Mesothelial cell of epicardium (in vitro differentiated cells): Measurements from ENCODE around the gene PPP1R37. TPM values are rescaled to one million over a fixed set of nuclear protein-coding genes. Genes with fewer than 3 reads are reported as not detected.

Source experiments
- DNase-seq, 2 experiments: peaks; one replicate each; pipeline ENCODE4 v3.0.0; 2021; ENCODE audit warnings: low spot score in 2 of 2; ENCODE audit not compliant: unreplicated experiment in 2 of 2
- H3K27ac Mint-ChIP-seq: 2 replicates; pipeline ENCODE4 v1.8.0; 2021; ENCODE audit warnings: mixed read lengths
- H3K27me3 Mint-ChIP-seq: 2 replicates; pipeline ENCODE4 v1.8.0; 2021; ENCODE audit warnings: low read depth, mixed read lengths
- H3K36me3 Mint-ChIP-seq: 2 replicates; pipeline ENCODE4 v1.8.0; 2021; ENCODE audit warnings: mixed read lengths
- H3K4me1 Mint-ChIP-seq: 2 replicates; pipeline ENCODE4 v1.8.0; 2021; ENCODE audit warnings: mixed read lengths
- H3K4me3 Mint-ChIP-seq: 2 replicates; pipeline ENCODE4 v1.8.0; 2021; ENCODE audit warnings: mild to moderate bottlenecking, moderate library complexity, mixed read lengths
- H3K9me3 Mint-ChIP-seq: 2 replicates; pipeline ENCODE4 v1.8.0; 2021; ENCODE audit warnings: mixed read lengths
- CTCF ChIP-seq: fragments of 200-600 bp; sonication (generic); IDR thresholded peaks from one replicate; pipeline ENCODE4 v1.5.0; 2021; ENCODE audit warnings: antibody characterized with exemption; ENCODE audit not compliant: unreplicated experiment
- total RNA-seq: library from RNA; stranded (reverse); gene quantifications from 3 replicates; pipeline ENCODE4 v1.2.1, GENCODE V29; 2021

The PPP1R37 gene
- total RNA-seq, 1 donor from 2014 or later = 40.7 TPM

DNA sequence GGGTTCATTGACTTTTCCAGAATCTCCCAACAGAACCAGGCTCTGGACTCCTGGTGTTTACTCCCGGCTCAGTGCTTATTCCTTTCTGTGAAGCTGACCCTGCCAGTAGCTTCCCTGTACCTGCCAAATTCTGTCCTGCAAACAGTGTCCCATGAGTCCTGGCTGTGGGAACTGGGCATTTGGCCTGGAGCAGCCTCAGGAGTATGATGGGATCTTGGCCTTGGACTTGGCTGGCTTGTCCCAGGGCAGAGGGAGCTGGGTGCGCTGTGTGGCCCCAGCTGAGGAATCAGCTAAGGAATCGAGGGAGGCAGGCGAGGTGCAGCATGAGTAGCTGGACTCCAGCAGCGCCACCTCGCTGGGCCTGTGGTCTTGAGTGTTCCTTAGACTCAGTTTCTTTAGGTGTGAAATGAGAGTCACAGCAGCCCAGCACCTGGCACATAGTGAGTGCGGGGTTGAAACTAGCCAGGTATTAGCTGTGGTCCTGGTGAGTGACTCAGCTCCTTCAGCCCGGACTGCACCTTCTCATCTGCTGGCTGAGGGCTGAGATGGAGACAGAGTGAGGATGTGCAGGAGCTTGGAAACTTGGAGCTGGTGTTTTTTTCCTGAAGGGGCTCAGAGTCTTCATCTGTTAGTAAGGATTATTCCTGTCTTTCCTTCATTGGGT, 43.8 kb upstream of the PPP1R37 start:
- Mint-ChIP-seq H3K27me3 (no peaks in the 10 kb centered on the region), H3K36me3 (peaks cover 14% of the 10 kb centered on the region), H3K9me3 (no peaks in the 10 kb centered on the region), H3K4me3 (no peak overlapping the region), H3K27ac (peak overlapping the region; percentile 9), H3K4me1 (no peaks in the 10 kb centered on the region)
- TF ChIP-seq CTCF = no peak
- DNase-seq = no peak

GRCh38 chr19:45050036-45050435, 42.9 kb upstream of the PPP1R37 start:
- Mint-ChIP-seq H3K4me3 (no peak overlapping the region), H3K4me1 (no peaks in the 10 kb centered on the region), H3K27ac (peak overlapping the region; percentile 9), H3K36me3 (peaks cover 16% of the 10 kb centered on the region), H3K9me3 (no peaks in the 10 kb centered on the region), H3K27me3 (no peaks in the 10 kb centered on the region)
- no peak for DNase-seq
- no peak for TF ChIP-seq CTCF

DNA sequence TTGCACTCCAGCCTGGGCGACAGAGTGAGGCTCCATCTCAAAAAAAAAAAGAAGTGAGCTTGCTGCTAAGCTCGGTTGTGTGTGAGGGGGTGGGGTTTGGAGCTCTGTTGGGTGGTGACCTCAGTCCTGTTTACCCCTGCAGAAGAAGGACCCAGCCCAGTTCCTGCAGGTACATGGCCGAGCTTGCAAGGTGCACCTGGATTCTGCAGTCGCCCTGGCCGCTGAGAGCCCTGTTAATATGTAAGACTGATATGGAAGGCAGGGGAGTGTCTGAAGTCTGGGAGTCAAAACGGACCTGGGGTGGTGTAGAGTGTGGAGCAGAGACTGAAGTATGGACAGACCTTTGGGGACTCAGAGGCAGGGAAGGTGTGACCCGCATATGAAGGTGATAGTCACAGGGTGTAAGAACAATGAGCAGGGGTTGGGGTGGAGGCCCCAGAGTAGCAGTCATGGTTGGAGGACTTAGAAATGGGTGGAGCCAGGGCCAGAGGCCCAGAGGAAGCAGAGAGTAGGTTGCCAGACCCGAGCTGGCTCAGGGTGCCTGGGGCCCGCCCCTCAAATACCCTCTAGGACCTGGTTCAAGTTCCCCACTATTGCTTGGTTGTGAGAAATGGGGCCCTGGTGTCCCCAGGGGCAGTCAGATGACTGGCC, 40.9 kb upstream of the PPP1R37 start:
- H3K27me3 Mint-ChIP-seq = no peaks in the 10 kb centered on the region
- no peak for TF ChIP-seq CTCF
- H3K4me3 Mint-ChIP-seq = no peak overlapping the region
- no peak overlapping the region for H3K27ac Mint-ChIP-seq
- peaks cover 18% of the 10 kb centered on the region for H3K36me3 Mint-ChIP-seq
- no peaks in the 10 kb centered on the region for H3K9me3 Mint-ChIP-seq
- H3K4me1 Mint-ChIP-seq = no peaks in the 10 kb centered on the region
- DNase-seq = no peak

GRCh38 chr19:45056831-45057230, 36.1 kb upstream of the PPP1R37 start:
- TF ChIP-seq CTCF = no peak
- Mint-ChIP-seq H3K4me1 (no peaks in the 10 kb centered on the region), H3K36me3 (peaks cover 43% of the 10 kb centered on the region)

GRCh38 chr19:45057444-45057843, 35.5 kb upstream of the PPP1R37 start:
- H3K27me3 Mint-ChIP-seq = no peaks in the 10 kb centered on the region
- H3K9me3 Mint-ChIP-seq = no peaks in the 10 kb centered on the region
- DNase-seq = no peak
- peaks cover 42% of the 10 kb centered on the region for H3K36me3 Mint-ChIP-seq
- no peak for TF ChIP-seq CTCF
- H3K4me3 Mint-ChIP-seq = no peak overlapping the region
- H3K27ac Mint-ChIP-seq = no peak overlapping the region
- H3K4me1 Mint-ChIP-seq = no peaks in the 10 kb centered on the region

More at GRCh38 chr19:45056831-45057230, 36.1 kb upstream of the PPP1R37 start:
- Mint-ChIP-seq H3K4me3 (no peak overlapping the region), H3K27me3 (no peaks in the 10 kb centered on the region), H3K9me3 (no peaks in the 10 kb centered on the region), H3K27ac (no peak overlapping the region)
- no peak for DNase-seq
